Stomach (tissue), 4 donors: Measurements from ENCODE around the gene LIFR.

ENCODE experiments used
- EP300 ChIP-seq: sonication (generic); formaldehyde crosslinking; IDR thresholded peaks from one replicate; pipeline ENCODE4 v1.6.1; 2017; ENCODE audit warnings: antibody characterized with exemption
- POLR2A ChIP-seq, 4 donors: fragments of 450-650 bp; IDR thresholded peaks; one replicate each; pipeline ENCODE4 v1.6.1; 2016; ENCODE audit warnings: antibody characterized with exemption in 4 of 4, control low read depth in 2 of 4, mild to moderate bottlenecking in 1 of 4, moderate library complexity in 1 of 4
- TF ChIP-seq, protein P1 (sequence below), 7 experiments: fragments of 450-650 bp in 4 of 7; fragments of 200-600 bp in 3 of 7; sonication (generic) in 3 of 7; IDR thresholded peaks; one replicate each; pipeline ENCODE4 v1.5.1; 2016 to 2019; ENCODE audit warnings: antibody characterized with exemption in 7 of 7, control low read depth in 2 of 7, mild to moderate bottlenecking in 1 of 7

DNA sequence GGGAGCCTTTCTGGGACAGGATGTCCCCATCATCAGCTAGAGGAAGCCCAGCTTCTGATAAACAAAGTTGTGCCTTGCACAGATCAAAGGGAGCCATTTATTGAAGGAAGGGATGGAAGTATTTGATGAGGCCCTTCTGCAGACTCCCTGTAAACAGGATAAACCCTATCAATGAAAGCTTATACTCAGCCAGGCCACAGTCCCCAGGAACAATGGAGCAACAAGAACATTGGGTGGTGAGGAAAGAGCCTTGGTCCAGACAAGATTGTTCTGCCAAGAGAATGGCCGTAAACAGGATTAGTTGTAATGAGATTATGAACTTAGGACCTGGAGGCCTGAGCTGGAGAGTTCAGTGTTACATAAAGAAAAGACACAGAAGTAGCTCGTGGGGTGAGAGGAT lies 40.5 kb upstream of the LIFR start:
- TF ChIP-seq, protein P1, sequence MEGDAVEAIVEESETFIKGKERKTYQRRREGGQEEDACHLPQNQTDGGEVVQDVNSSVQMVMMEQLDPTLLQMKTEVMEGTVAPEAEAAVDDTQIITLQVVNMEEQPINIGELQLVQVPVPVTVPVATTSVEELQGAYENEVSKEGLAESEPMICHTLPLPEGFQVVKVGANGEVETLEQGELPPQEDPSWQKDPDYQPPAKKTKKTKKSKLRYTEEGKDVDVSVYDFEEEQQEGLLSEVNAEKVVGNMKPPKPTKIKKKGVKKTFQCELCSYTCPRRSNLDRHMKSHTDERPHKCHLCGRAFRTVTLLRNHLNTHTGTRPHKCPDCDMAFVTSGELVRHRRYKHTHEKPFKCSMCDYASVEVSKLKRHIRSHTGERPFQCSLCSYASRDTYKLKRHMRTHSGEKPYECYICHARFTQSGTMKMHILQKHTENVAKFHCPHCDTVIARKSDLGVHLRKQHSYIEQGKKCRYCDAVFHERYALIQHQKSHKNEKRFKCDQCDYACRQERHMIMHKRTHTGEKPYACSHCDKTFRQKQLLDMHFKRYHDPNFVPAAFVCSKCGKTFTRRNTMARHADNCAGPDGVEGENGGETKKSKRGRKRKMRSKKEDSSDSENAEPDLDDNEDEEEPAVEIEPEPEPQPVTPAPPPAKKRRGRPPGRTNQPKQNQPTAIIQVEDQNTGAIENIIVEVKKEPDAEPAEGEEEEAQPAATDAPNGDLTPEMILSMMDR (IDR thresholded peaks at IDR 0.05): no peak
- TF ChIP-seq POLR2A (IDR thresholded peaks at IDR 0.05) (no peak), EP300 (no peak)
